Dendritic cell treated with granulocyte-macrophage colony-stimulating factor and Interleukin-4, amounts not matched to agents 40 ng/mL and 50 ng/mL, for 4 days (primary cell): ENCODE data around the gene SFXN5.

Experiments used
- H3K27ac Mint-ChIP-seq: one replicate; pipeline ENCODE4 v1.8.0; 2022; ENCODE audit warnings: mild to moderate bottlenecking, mixed read lengths
- H3K27me3 Mint-ChIP-seq: one replicate; pipeline ENCODE4 v1.8.0; 2022; ENCODE audit warnings: mild to moderate bottlenecking, mixed read lengths
- H3K36me3 Mint-ChIP-seq: one replicate; pipeline ENCODE4 v1.8.0; 2022; ENCODE audit warnings: low read depth, mixed read lengths
- H3K4me1 Mint-ChIP-seq: one replicate; pipeline ENCODE4 v1.8.0; 2022; ENCODE audit warnings: low read depth, mixed read lengths
- H3K4me3 Mint-ChIP-seq: one replicate; pipeline ENCODE4 v1.8.0; 2022; ENCODE audit warnings: mild to moderate bottlenecking, moderate library complexity, mixed read lengths
- H3K9me3 Mint-ChIP-seq: one replicate; pipeline ENCODE4 v1.8.0; 2022; ENCODE audit warnings: mixed read lengths
- intact Hi-C: fragments of 100-400 bp; cut with micrococcal nuclease; formaldehyde crosslinking; loops from one replicate; pipeline ENCODE4 v1.15.0; 2022

Gene SFXN5

GRCh38 chr2:73018188-73018825 lies 53.2 kb downstream of the SFXN5 start:
- Mint-ChIP-seq H3K4me1 (peaks cover 33% of the 10 kb centered on the region), H3K36me3 (peaks cover 52% of the 10 kb centered on the region), H3K27me3 (no peaks in the 10 kb centered on the region), H3K27ac (no peak overlapping the region), H3K4me3 (no peak overlapping the region), H3K9me3 (no peaks in the 10 kb centered on the region)
- intact Hi-C loops: no loop called here

- H3K36me3 Mint-ChIP-seq: peaks cover 33% of the 10 kb centered on the region
- no peaks in the 10 kb centered on the region for H3K9me3 Mint-ChIP-seq
- peaks cover 6% of the 10 kb centered on the region for H3K4me1 Mint-ChIP-seq
- no peaks in the 10 kb centered on the region for H3K27me3 Mint-ChIP-seq
- H3K4me3 Mint-ChIP-seq: no peak overlapping the region
- intact Hi-C loops: no loop called here
- no peak overlapping the region for H3K27ac Mint-ChIP-seq
These were observed 57.6 kb downstream of the SFXN5 start for GRCh38 chr2:73013936-73014335.

- H3K4me1 Mint-ChIP-seq: peaks cover 8% of the 10 kb centered on the region
- peaks cover 50% of the 10 kb centered on the region for H3K36me3 Mint-ChIP-seq
- intact Hi-C loops: no loop called here
- no peak overlapping the region for H3K27ac Mint-ChIP-seq
- H3K27me3 Mint-ChIP-seq: no peaks in the 10 kb centered on the region
- no peaks in the 10 kb centered on the region for H3K9me3 Mint-ChIP-seq
- no peak overlapping the region for H3K4me3 Mint-ChIP-seq
These were observed 62.2 kb downstream of the SFXN5 start for GRCh38 chr2:73009177-73009839.

- Mint-ChIP-seq H3K27me3 (no peaks in the 10 kb centered on the region), H3K9me3 (no peaks in the 10 kb centered on the region), H3K36me3 (peaks cover 54% of the 10 kb centered on the region), H3K27ac (no peak overlapping the region), H3K4me1 (peaks cover 8% of the 10 kb centered on the region), H3K4me3 (no peak overlapping the region)
- intact Hi-C loops: no loop called here
These were observed 62.8 kb downstream of the SFXN5 start for GRCh38 chr2:73008766-73009135.

- no peaks in the 10 kb centered on the region for H3K27me3 Mint-ChIP-seq
- no peak overlapping the region for H3K27ac Mint-ChIP-seq
- no peak overlapping the region for H3K4me3 Mint-ChIP-seq
- no peaks in the 10 kb centered on the region for H3K9me3 Mint-ChIP-seq
- H3K36me3 Mint-ChIP-seq: peaks cover 59% of the 10 kb centered on the region
- intact Hi-C loops: no loop called here
- peaks cover 8% of the 10 kb centered on the region for H3K4me1 Mint-ChIP-seq
These were observed 63.3 kb downstream of the SFXN5 start for GRCh38 chr2:73007991-73008765.

- Mint-ChIP-seq H3K27ac (no peak overlapping the region), H3K9me3 (no peaks in the 10 kb centered on the region), H3K27me3 (no peaks in the 10 kb centered on the region), H3K4me3 (no peak overlapping the region), H3K4me1 (peaks cover 8% of the 10 kb centered on the region), H3K36me3 (peaks cover 59% of the 10 kb centered on the region)
- intact Hi-C loops: no loop called here
These were observed 64.4 kb downstream of the SFXN5 start for GRCh38 chr2:73006969-73007710.

- intact Hi-C loops: no loop called here
- H3K9me3 Mint-ChIP-seq: no peaks in the 10 kb centered on the region
- no peak overlapping the region for H3K4me3 Mint-ChIP-seq
- H3K27me3 Mint-ChIP-seq: no peaks in the 10 kb centered on the region
- H3K36me3 Mint-ChIP-seq: peaks cover 69% of the 10 kb centered on the region
- H3K27ac Mint-ChIP-seq: no peak overlapping the region
- peaks cover 8% of the 10 kb centered on the region for H3K4me1 Mint-ChIP-seq
These were observed 66.5 kb downstream of the SFXN5 start for GRCh38 chr2:73004889-73005596.

GRCh38 chr2:73004466-73004865 lies 67.0 kb downstream of the SFXN5 start:
- H3K4me1 Mint-ChIP-seq: peaks cover 8% of the 10 kb centered on the region
- intact Hi-C loops: no loop called here
- H3K9me3 Mint-ChIP-seq: no peaks in the 10 kb centered on the region
- no peak overlapping the region for H3K27ac Mint-ChIP-seq
- peaks cover 67% of the 10 kb centered on the region for H3K36me3 Mint-ChIP-seq
- no peaks in the 10 kb centered on the region for H3K27me3 Mint-ChIP-seq
- no peak overlapping the region for H3K4me3 Mint-ChIP-seq

- peaks cover 8% of the 10 kb centered on the region for H3K4me1 Mint-ChIP-seq
- H3K4me3 Mint-ChIP-seq: no peak overlapping the region
- no peaks in the 10 kb centered on the region for H3K9me3 Mint-ChIP-seq
- intact Hi-C loops: no loop called here
- H3K27ac Mint-ChIP-seq: no peak overlapping the region
- no peaks in the 10 kb centered on the region for H3K27me3 Mint-ChIP-seq
- peaks cover 64% of the 10 kb centered on the region for H3K36me3 Mint-ChIP-seq
These were observed 68.5 kb downstream of the SFXN5 start for GRCh38 chr2:73003027-73003426.

GRCh38 chr2:73000808-73001570 lies 70.5 kb downstream of the SFXN5 start:
- Mint-ChIP-seq H3K4me1 (no peaks in the 10 kb centered on the region), H3K27me3 (no peaks in the 10 kb centered on the region), H3K36me3 (peaks cover 68% of the 10 kb centered on the region), H3K4me3 (no peak overlapping the region), H3K27ac (no peak overlapping the region), H3K9me3 (no peaks in the 10 kb centered on the region)
- intact Hi-C loops: no loop called here

GRCh38 chr2:72999729-73000725 lies 71.5 kb downstream of the SFXN5 start:
- H3K27me3 Mint-ChIP-seq: no peaks in the 10 kb centered on the region
- H3K27ac Mint-ChIP-seq: no peak overlapping the region
- no peaks in the 10 kb centered on the region for H3K9me3 Mint-ChIP-seq
- intact Hi-C loops: no loop called here
- H3K36me3 Mint-ChIP-seq: peaks cover 64% of the 10 kb centered on the region
- H3K4me3 Mint-ChIP-seq: no peak overlapping the region
- H3K4me1 Mint-ChIP-seq: no peaks in the 10 kb centered on the region

GRCh38 chr2:72998724-72999123 lies 72.8 kb downstream of the SFXN5 start:
- Mint-ChIP-seq H3K4me3 (no peak overlapping the region), H3K27ac (no peak overlapping the region), H3K4me1 (no peaks in the 10 kb centered on the region), H3K36me3 (peaks cover 63% of the 10 kb centered on the region), H3K9me3 (no peaks in the 10 kb centered on the region), H3K27me3 (no peaks in the 10 kb centered on the region)
- intact Hi-C loops: no loop called here
